K562 (cell line): ENCODE results near the gene WDR81. TPM values are rescaled to one million over a fixed set of nuclear protein-coding genes. Genes with fewer than 3 reads are reported as not detected.

ENCODE experiments used
- ARNT ChIP-seq, 2 experiments: fragments of 450-650 bp; IDR thresholded peaks; 2 replicates each; pipeline ENCODE4 v1.6.1; 2016; ENCODE audit warnings: mild to moderate bottlenecking in 1 of 2
- E2F3 ChIP-seq: fragments of 250-450 bp; sonication (Bioruptor Pico); IDR thresholded peaks from 2 replicates; pipeline ENCODE4 v1.4.0; 2020; ENCODE audit warnings: mild to moderate bottlenecking
- HDAC3 ChIP-seq: fragments of 450-650 bp; IDR thresholded peaks from 2 replicates; pipeline ENCODE4 v1.6.1; 2018; ENCODE audit warnings: borderline replicate concordance, mild to moderate bottlenecking, moderate library complexity; ENCODE audit not compliant: partially characterized antibody
- KDM5B ChIP-seq: fragments of 200-600 bp; sonication (generic); IDR thresholded peaks from 2 replicates; pipeline ENCODE4 v1.6.1; 2012; ENCODE audit warnings: low read depth, mild to moderate bottlenecking, moderate library complexity, low read length, control low read depth, inconsistent platforms; ENCODE audit not compliant: insufficient replicate concordance
- NCOA2 ChIP-seq, 2 experiments: fragments of 450-650 bp; IDR thresholded peaks; 2 replicates each; pipeline ENCODE4 v1.6.1; 2018; ENCODE audit warnings: mild to moderate bottlenecking in 2 of 2, moderate library complexity in 1 of 2; ENCODE audit not compliant: partially characterized antibody in 2 of 2
- NFIX ChIP-seq: fragments of 250-450 bp; sonication (Bioruptor Pico); IDR thresholded peaks from 2 replicates; pipeline ENCODE4 v1.4.0; 2020; ENCODE audit warnings: low read depth, mild to moderate bottlenecking, moderate library complexity
- RBM22 ChIP-seq: fragments of 200-400 bp; formaldehyde crosslinking; IDR thresholded peaks from 2 replicates; pipeline ENCODE4 v1.6.1; 2018; ENCODE audit warnings: low read length, low read depth; ENCODE audit not compliant: poor library complexity, severe bottlenecking
- SMAD4 ChIP-seq: fragments of 250-450 bp; sonication (Bioruptor Pico); conservative IDR thresholded peaks from 2 replicates; pipeline ENCODE4 v1.8.0; 2021; ENCODE audit warnings: inconsistent platforms, mild to moderate bottlenecking, moderate library complexity
- SUPT5H ChIP-seq: fragments of 450-650 bp; IDR thresholded peaks from 2 replicates; pipeline ENCODE4 v1.6.1; 2016
- TFAM ChIP-seq: fragments of 250-450 bp; sonication (Bioruptor Pico); conservative IDR thresholded peaks from 2 replicates; pipeline ENCODE4 v1.5.0; 2021; ENCODE audit warnings: mild to moderate bottlenecking, moderate library complexity
- ZNF224 ChIP-seq: sonication (generic); formaldehyde crosslinking; IDR thresholded peaks from 2 replicates; pipeline ENCODE4 v1.8.0; 2022; ENCODE audit warnings: mild to moderate bottlenecking, missing genetic modification reagents
- ZNF384 ChIP-seq: IDR thresholded peaks from 2 replicates; pipeline ENCODE4 v1.6.1; 2012; ENCODE audit warnings: low read depth, low read length, improper control_type of control experiment
- ZNF507 ChIP-seq: conservative IDR thresholded peaks from 2 replicates; pipeline ENCODE4 v1.6.1; 2017; ENCODE audit warnings: missing genetic modification characterization, missing compliant biosample characterization
- ZNF780A ChIP-seq: fragments of 250-450 bp; sonication (Bioruptor Pico); IDR thresholded peaks from 2 replicates; pipeline ENCODE4 v1.5.0; 2021; ENCODE audit warnings: mild to moderate bottlenecking
- polyA plus RNA-seq, 8 experiments: library from polyadenylated mRNA; depleted of rRNA in 4 of 8; stranded (reverse) in 5 of 8; unstranded in 3 of 8; fragments of >200 nt; fragmentation: Nextera tagmentation in 2 of 8; fragmentation: Illumina TruSeq in 1 of 8; extraction: Ambion mirVana in 2 of 8; extraction: Trizol in 1 of 8; gene quantifications; 2 replicates each; pipeline versions ENCODE4 v1.2.1 to v1.2.3, GENCODE V29; 2011 to 2014; ENCODE audit warnings: inconsistent platforms in 1 of 8, missing spikeins in 1 of 8
- total RNA-seq, 7 experiments: library from RNA; depleted of rRNA in 6 of 7; stranded (reverse); fragments of >200 nt in 6 of 7; fragmentation: Illumina TruSeq in 2 of 7; extraction: Trizol in 2 of 7; gene quantifications; 2 replicates each; pipeline versions ENCODE4 v1.2.1 to v1.2.3, GENCODE V29; 2011 to 2021; ENCODE audit warnings: low replicate concordance in 1 of 7
- TF ChIP-seq, protein P1 (sequence below), 2 experiments: fragments of 450-650 bp in 1 of 2; sonication (generic) in 1 of 2; formaldehyde crosslinking in 1 of 2; IDR thresholded peaks; 2 replicates each; pipeline versions ENCODE4 v1.7.1 to v1.9.0; 2016 to 2022; ENCODE audit warnings: inconsistent platforms in 1 of 2, mild to moderate bottlenecking in 1 of 2, missing genetic modification reagents in 1 of 2
- TF ChIP-seq, protein P2 (sequence below): sonication (generic); formaldehyde crosslinking; IDR thresholded peaks from 2 replicates; pipeline ENCODE4 v1.9.0; 2022; ENCODE audit warnings: mild to moderate bottlenecking, missing genetic modification reagents
- TF ChIP-seq, protein P3 (sequence below): sonication (generic); formaldehyde crosslinking; IDR thresholded peaks from 2 replicates; pipeline ENCODE4 v1.8.1; 2022; ENCODE audit warnings: missing genetic modification reagents

Gene WDR81
- total and polyA plus RNA-seq, 9 of the 15 experiments (the other 6 are each of a cell fraction or from before 2014, with no cell fraction given) = 0.01 to 17.1 (median 3.3) TPM

DNA sequence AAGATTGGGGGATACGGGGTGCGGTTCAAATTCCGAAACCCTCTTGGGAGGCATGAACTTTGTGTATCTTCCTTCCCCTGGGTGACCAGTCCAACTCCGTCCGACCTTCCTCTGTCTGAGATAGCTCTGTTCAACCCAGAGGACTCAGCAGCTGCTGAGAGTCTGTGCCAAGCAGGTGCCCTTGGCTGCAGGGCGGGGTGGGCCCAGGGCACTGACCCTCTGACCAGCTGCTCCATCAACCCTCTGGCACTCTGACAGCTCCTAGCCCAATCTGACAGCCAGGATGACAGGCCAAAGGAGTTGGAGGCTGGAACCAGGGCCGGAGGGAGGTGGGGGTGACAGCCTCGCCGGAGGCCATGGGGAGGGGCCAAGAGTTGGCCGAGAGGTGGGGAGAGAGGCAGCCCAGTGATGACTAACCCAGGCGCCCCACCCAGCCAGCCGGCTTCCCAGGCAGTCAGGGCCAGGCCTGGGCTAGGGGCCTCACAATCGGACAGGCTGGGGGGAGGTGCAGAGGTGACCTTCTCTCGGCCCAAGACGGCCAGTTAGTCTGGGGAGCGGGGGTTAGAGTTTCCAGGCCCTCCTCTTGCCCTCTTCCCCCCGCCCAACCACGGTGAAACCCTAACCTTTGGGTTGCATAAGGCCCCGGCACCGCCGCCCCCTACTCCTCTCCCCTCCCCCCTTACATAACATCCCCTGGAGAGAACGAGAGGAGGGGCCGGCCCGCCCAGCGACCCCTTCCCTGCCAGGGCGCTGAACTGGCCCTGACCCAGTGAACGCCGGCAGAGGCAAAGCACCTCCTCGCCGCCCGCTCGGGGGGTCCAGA lies 9.3 kb upstream of the WDR81 start (continued):
- TF ChIP-seq, protein P1, sequence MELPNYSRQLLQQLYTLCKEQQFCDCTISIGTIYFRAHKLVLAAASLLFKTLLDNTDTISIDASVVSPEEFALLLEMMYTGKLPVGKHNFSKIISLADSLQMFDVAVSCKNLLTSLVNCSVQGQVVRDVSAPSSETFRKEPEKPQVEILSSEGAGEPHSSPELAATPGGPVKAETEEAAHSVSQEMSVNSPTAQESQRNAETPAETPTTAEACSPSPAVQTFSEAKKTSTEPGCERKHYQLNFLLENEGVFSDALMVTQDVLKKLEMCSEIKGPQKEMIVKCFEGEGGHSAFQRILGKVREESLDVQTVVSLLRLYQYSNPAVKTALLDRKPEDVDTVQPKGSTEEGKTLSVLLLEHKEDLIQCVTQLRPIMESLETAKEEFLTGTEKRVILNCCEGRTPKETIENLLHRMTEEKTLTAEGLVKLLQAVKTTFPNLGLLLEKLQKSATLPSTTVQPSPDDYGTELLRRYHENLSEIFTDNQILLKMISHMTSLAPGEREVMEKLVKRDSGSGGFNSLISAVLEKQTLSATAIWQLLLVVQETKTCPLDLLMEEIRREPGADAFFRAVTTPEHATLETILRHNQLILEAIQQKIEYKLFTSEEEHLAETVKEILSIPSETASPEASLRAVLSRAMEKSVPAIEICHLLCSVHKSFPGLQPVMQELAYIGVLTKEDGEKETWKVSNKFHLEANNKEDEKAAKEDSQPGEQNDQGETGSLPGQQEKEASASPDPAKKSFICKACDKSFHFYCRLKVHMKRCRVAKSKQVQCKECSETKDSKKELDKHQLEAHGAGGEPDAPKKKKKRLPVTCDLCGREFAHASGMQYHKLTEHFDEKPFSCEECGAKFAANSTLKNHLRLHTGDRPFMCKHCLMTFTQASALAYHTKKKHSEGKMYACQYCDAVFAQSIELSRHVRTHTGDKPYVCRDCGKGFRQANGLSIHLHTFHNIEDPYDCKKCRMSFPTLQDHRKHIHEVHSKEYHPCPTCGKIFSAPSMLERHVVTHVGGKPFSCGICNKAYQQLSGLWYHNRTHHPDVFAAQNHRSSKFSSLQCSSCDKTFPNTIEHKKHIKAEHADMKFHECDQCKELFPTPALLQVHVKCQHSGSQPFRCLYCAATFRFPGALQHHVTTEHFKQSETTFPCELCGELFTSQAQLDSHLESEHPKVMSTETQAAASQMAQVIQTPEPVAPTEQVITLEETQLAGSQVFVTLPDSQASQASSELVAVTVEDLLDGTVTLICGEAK (IDR thresholded peaks at IDR 0.05) = no peak
- TF ChIP-seq, protein P1 (CRISPR knock-in tag; IDR thresholded peaks at IDR 0.05) = no peak
- TF ChIP-seq ZNF507 = no peak
- TF ChIP-seq TFAM (CRISPR knock-in tag) = no peak
- TF ChIP-seq, protein P2, sequence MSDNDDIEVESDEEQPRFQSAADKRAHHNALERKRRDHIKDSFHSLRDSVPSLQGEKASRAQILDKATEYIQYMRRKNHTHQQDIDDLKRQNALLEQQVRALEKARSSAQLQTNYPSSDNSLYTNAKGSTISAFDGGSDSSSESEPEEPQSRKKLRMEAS = peak; percentile 46; the same call in 1 of the 2 replicates
- no peak for TF ChIP-seq NFIX (CRISPR knock-in tag)
- TF ChIP-seq E2F3 = no peak
- peak; percentile 48 for TF ChIP-seq RBM22
- TF ChIP-seq SUPT5H = no peak
- TF ChIP-seq SMAD4 (CRISPR knock-in tag) = 0 out of 2 replicates have a peak, but pooled peaks have one; percentile 19
- TF ChIP-seq ZNF384 = no peak
- TF ChIP-seq, protein P3, sequence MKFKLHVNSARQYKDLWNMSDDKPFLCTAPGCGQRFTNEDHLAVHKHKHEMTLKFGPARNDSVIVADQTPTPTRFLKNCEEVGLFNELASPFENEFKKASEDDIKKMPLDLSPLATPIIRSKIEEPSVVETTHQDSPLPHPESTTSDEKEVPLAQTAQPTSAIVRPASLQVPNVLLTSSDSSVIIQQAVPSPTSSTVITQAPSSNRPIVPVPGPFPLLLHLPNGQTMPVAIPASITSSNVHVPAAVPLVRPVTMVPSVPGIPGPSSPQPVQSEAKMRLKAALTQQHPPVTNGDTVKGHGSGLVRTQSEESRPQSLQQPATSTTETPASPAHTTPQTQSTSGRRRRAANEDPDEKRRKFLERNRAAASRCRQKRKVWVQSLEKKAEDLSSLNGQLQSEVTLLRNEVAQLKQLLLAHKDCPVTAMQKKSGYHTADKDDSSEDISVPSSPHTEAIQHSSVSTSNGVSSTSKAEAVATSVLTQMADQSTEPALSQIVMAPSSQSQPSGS (CRISPR knock-in tag) = no peak
- TF ChIP-seq ZNF780A (CRISPR knock-in tag) = no peak
- TF ChIP-seq KDM5B = no peak
- no peak for TF ChIP-seq NCOA2 (IDR thresholded peaks at IDR 0.05; ENCODE audit: partially characterized antibody in 2 of 2)
- no peak for TF ChIP-seq HDAC3
- TF ChIP-seq ARNT (IDR thresholded peaks at IDR 0.05) = no peak
- no peak for TF ChIP-seq ZNF224
